Lower lobe of right lung (tissue), 2 donors: ENCODE measurements around the gene SLC24A3. TPM values are rescaled to one million over a fixed set of nuclear protein-coding genes. Genes with fewer than 3 reads are reported as not detected.
"Not testable (repeated sequence)": the region's sequence is repeated elsewhere in the genome, so short reads cannot be mapped to it uniquely, and the experiment has no call there.

ENCODE experiments used
- ATAC-seq, 2 donors: fragments of 200-7000 bp; cut with Tn5 transposase; one replicate each; pipeline ENCODE4 v1.9.1; 2020 to 2022; ENCODE audit warnings: mild to moderate bottlenecking in 2 of 2, moderate library complexity in 2 of 2
- DNase-seq: peaks from one replicate; pipeline ENCODE4 v3.0.0-alpha.2; 2020
- H3K27ac ChIP-seq: fragments of 200-600 bp; one replicate; pipeline ENCODE4 v1.8.0; 2022
- H3K27me3 ChIP-seq: fragments of 200-600 bp; one replicate; pipeline ENCODE4 v1.8.0; 2022; ENCODE audit warnings: low read depth
- H3K36me3 ChIP-seq: fragments of 200-600 bp; one replicate; pipeline ENCODE4 v1.8.0; 2022; ENCODE audit warnings: mild to moderate bottlenecking
- H3K4me1 ChIP-seq: fragments of 200-600 bp; one replicate; pipeline ENCODE4 v1.8.0; 2022
- H3K4me3 ChIP-seq: fragments of 200-600 bp; one replicate; pipeline ENCODE4 v1.8.0; 2022; ENCODE audit warnings: mild to moderate bottlenecking
- H3K9me3 ChIP-seq: fragments of 200-600 bp; one replicate; pipeline ENCODE4 v1.8.0; 2022
- intact Hi-C: fragments of 100-400 bp; cut with DNase I; formaldehyde crosslinking; loops from one replicate; pipeline ENCODE4 v1.11.0; 2022
- total RNA-seq: library from RNA; stranded (reverse); fragmentation: NEBNext Ultra II Directional; extraction: Animal tissue kit (Norgen Biotek cat#: 25700); gene quantifications from one replicate; pipeline ENCODE4 v1.2.1, GENCODE V29; 2021
- TF ChIP-seq, protein P1 (sequence below): fragments of 200-600 bp; IDR thresholded peaks from one replicate; pipeline ENCODE4 v1.8.0; 2022; ENCODE audit warnings: antibody characterized with exemption, mild to moderate bottlenecking
- donor health status: DM: no; HTN: yes; CAD: no; lungs with severe emphysema.

Gene SLC24A3
- total RNA-seq, 1 donor from 2014 or later, result 7.9 TPM

DNA sequence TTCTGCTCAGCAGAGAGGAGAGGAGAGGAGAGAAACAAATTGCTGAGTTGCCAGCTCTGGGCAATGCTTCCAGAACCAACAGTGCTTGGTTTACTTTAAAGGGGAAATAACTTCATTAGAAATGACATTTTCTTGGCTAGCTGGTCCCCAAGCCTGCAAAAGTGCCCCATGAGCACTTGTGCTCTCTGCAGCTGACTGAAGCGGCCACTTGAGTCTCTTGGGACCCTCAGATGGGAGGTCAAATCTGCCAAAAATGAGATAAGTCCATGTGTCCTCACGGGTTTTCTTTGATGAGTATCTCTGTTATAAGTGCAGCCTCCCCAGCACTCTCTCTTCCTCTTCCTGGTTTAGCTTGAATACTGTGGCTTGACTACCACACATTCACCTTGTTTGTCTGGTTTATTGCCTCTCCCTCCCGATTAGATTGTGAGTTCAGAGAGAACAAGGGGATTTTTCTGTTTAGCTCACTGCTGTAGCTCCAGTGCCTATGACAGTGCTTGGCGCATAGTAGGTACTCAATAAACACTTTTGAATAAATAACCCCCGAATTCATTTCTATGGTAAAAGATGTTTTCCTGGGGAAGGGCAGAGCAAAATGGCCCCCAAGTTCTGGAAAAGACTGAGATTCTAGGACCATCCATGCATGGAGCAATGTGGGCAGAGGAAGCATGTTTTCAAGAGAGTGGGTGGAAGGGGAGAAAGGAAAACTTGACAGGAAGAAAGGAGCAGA is 538.6 kb downstream of the SLC24A3 start:
- Histone ChIP-seq H3K4me1 (no peaks in the 10 kb centered on the region), H3K36me3 (no peaks in the 10 kb centered on the region), H3K4me3 (no peak overlapping the region), H3K9me3 (no peaks in the 10 kb centered on the region), H3K27me3 (no peaks in the 10 kb centered on the region), H3K27ac (no peak overlapping the region)
- DNase-seq (no peak), ATAC-seq (no peak)
- intact Hi-C loops, result no loop called here
- TF ChIP-seq, protein P1, sequence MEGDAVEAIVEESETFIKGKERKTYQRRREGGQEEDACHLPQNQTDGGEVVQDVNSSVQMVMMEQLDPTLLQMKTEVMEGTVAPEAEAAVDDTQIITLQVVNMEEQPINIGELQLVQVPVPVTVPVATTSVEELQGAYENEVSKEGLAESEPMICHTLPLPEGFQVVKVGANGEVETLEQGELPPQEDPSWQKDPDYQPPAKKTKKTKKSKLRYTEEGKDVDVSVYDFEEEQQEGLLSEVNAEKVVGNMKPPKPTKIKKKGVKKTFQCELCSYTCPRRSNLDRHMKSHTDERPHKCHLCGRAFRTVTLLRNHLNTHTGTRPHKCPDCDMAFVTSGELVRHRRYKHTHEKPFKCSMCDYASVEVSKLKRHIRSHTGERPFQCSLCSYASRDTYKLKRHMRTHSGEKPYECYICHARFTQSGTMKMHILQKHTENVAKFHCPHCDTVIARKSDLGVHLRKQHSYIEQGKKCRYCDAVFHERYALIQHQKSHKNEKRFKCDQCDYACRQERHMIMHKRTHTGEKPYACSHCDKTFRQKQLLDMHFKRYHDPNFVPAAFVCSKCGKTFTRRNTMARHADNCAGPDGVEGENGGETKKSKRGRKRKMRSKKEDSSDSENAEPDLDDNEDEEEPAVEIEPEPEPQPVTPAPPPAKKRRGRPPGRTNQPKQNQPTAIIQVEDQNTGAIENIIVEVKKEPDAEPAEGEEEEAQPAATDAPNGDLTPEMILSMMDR, result no peak

DNA sequence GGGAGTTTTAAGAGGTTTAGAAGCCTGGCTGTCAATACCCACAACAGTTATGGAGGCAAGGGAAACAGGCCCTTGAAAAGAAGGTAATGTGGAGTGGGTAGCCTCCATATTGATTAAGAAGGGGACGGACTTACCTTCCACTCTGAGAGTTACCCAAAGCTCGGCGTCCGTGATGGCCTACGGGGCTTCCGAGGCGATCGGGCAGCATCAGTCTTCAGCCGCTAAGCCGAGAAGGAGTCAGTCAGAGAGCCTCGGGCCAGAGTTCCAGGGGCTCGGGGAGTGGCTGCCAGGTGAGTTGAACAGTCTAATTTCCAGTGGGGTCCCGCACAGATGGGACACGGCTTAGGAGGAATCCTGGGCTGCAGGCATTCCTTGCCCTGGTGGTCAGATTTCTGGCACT is 541.8 kb downstream of the SLC24A3 start:
- intact Hi-C loops, ATAC-seq, H3K9me3 ChIP-seq, H3K27ac ChIP-seq, H3K27me3 ChIP-seq, H3K36me3 ChIP-seq, DNase-seq, H3K4me3 ChIP-seq: not testable (repeated sequence)
- peaks cover 11% of the 10 kb centered on the region for H3K4me1 ChIP-seq

DNA sequence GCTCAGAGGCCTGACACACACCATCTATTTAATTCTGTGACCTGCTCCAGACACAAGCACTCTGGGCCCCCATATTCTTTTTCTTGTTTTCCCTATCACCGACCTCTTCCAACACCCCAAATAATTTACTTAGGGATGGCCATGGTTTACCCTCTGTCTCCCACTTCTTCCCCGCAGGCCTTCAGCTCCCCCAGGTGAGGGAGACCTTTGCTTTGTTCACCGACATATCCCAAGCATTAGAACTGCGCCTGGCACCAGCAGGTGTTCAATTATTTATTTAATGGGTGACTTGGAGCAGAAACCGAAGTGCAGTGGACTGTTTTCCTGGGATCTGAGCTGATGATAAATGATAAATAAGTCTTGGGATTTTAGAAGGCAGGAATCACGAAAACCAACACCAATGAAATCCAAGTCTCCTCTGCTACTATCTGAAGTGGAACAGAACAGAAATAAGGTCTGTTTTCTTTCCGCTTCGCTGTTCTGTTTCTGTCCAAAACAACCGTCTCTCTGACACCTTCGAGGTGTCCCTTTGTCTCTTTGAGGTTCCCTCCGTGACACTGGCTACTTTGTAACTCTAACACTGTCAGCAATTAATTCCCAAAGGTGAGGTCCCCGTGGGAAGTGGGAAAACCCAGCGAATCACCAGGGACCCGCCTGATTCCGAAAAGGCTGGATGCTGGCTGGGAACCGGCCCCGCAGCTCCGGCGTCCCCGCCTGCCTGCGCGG is 544.5 kb downstream of the SLC24A3 start:
- DNase-seq, result no peak
- Histone ChIP-seq H3K4me3 (peak overlapping the region; percentile 88), H3K36me3 (no peaks in the 10 kb centered on the region), H3K4me1 (peaks cover 38% of the 10 kb centered on the region), H3K27ac (peak overlapping the region; percentile 94), H3K9me3 (no peaks in the 10 kb centered on the region), H3K27me3 (no peaks in the 10 kb centered on the region)
- no peak for ATAC-seq
- intact Hi-C loops, result no loop called here
- TF ChIP-seq, protein P1, result no peak

DNA sequence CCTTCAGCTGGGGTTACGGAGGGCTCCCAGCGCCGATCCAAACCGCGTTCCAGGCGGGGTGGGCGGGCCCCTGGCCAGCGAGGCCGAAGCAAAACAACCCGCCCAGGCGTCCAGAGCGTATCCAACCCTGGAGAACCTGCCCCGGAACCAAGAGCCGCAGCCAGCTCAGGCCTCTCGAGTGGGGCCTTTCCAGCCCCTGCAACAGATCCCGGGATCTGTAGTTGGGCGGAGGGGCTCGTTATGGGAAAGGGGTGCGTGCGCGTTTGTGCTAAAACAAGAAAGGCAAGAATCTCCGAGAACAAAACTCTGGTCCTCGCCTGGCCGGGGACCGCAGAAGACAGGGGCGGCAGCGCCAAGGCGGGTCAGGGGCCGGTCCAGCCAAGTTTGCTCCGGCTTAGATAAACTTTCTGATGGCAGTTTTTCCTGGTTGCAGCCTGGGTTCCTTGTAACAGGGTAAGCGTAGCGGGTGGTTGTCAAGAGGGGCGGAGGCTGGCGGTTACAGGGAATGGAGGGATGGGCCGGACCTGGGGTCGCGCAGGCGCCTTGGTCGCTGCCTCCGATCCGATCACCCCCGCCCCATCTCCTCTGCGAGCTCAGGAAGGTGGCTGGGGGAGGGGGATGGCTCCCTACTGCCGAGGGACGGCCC is 545.2 kb downstream of the SLC24A3 start:
- TF ChIP-seq, protein P1, result no peak
- Histone ChIP-seq H3K27ac (peak overlapping the region; percentile 94), H3K4me1 (peaks cover 42% of the 10 kb centered on the region), H3K27me3 (no peaks in the 10 kb centered on the region), H3K9me3 (no peaks in the 10 kb centered on the region), H3K4me3 (peak overlapping the region; percentile 88), H3K36me3 (no peaks in the 10 kb centered on the region)
- peak; percentile 95 for DNase-seq
- ATAC-seq, result peak; percentile 89 to 94
- intact Hi-C loops, result no loop called here

DNA sequence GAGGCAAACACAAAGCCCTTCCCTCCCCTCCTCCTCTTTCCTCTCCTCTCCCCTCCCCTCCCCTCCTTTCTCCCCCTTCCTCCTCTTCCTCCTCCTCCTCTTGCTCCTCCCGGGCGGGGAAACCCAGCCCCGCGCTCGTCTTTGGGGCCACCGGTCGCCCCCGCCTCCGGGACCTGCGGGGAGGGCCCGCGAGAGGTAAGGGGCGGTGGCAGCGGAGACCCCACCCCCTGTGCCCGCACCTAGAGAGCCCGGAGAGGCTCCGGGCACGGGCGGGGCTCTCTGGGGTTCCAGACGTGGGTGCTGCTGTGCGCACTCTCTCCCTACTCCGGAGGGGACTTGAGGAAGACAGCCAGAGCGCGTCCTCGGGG is 545.7 kb downstream of the SLC24A3 start, which contains the start of gene RIN2:
TSS of gene RIN2 (plus strand) at position 126 of the 368 bp plus-strand sequence. CDS start 131,344 bp downstream, outside the sequence.
- peak; percentile 86 to 88 for ATAC-seq

More for the DNA sequence above, 545.7 kb downstream of the SLC24A3 start, which contains the start of gene RIN2:
- no peaks in the 10 kb centered on the region for H3K27me3 ChIP-seq
- no peaks in the 10 kb centered on the region for H3K36me3 ChIP-seq
- intact Hi-C loops, result no loop called here
- H3K27ac ChIP-seq, result peak within 1 kb of the TSS; percentile 94
- DNase-seq, result peak; percentile 89
- H3K4me3 ChIP-seq, result peak within 1 kb of the TSS; percentile 88
- peaks cover 42% of the 10 kb centered on the region for H3K4me1 ChIP-seq
- H3K9me3 ChIP-seq, result no peaks in the 10 kb centered on the region
- TF ChIP-seq, protein P1, result no peak
